RPMI7951 (cell line): ENCODE measurements around the gene TRPC4. TPM values are rescaled to one million over a fixed set of nuclear protein-coding genes. Genes with fewer than 3 reads are reported as not detected.

Experiments
- DNase-seq: peaks from one replicate; pipeline ENCODE4 v3.0.0-alpha.2; 2012; ENCODE audit warnings: low read depth
- total RNA-seq: library from RNA; depleted of rRNA; stranded (reverse); fragments of >200 nt; shearing (Covaris generic); gene quantifications from 2 replicates; pipeline ENCODE4 v1.2.3, GENCODE V29; 2014

TRPC4 gene
- total RNA-seq, 1 experiment from 2014 or later = 1.6 TPM

- no peak for DNase-seq
Measured at GRCh38 chr13:37716420-37717195, 153.0 kb downstream of the TRPC4 start.

GRCh38 chr13:37715606-37716015 is 154.0 kb downstream of the TRPC4 start:
- DNase-seq = peak; percentile 54

- no peak for DNase-seq
Measured at GRCh38 chr13:37709318-37709717, 160.3 kb downstream of the TRPC4 start.

GRCh38 chr13:37707739-37708500 is 161.7 kb downstream of the TRPC4 start:
- no peak for DNase-seq

GRCh38 chr13:37706041-37706440 is 163.5 kb downstream of the TRPC4 start:
- DNase-seq = no peak

GRCh38 chr13:37701972-37702371 is 167.6 kb downstream of the TRPC4 start:
- DNase-seq = peak; percentile 87

- DNase-seq = peak; percentile 31
Measured at GRCh38 chr13:37701306-37701705, 168.3 kb downstream of the TRPC4 start.

GRCh38 chr13:37700887-37701286 is 168.7 kb downstream of the TRPC4 start:
- no peak for DNase-seq

GRCh38 chr13:37695200-37695599 is 174.4 kb downstream of the TRPC4 start:
- peak; percentile 17 for DNase-seq

GRCh38 chr13:37690361-37690760 is 179.2 kb downstream of the TRPC4 start:
- peak; percentile 18 for DNase-seq

GRCh38 chr13:37686501-37686900 is 183.1 kb downstream of the TRPC4 start:
- no peak for DNase-seq

- no peak for DNase-seq
Measured at GRCh38 chr13:37685206-37685605, 184.4 kb downstream of the TRPC4 start.

GRCh38 chr13:37682496-37682895 is 187.1 kb downstream of the TRPC4 start:
- no peak for DNase-seq

- peak; percentile 24 for DNase-seq
Measured at GRCh38 chr13:37681281-37682032, 188.1 kb downstream of the TRPC4 start.

GRCh38 chr13:37680137-37680536 is 189.4 kb downstream of the TRPC4 start:
- DNase-seq = no peak

- DNase-seq = no peak
Measured at GRCh38 chr13:37679043-37679442, 190.5 kb downstream of the TRPC4 start.

- DNase-seq = no peak
Measured at GRCh38 chr13:37669845-37670244, 199.7 kb downstream of the TRPC4 start.

GRCh38 chr13:37667702-37668101 is 201.9 kb downstream of the TRPC4 start:
- DNase-seq = peak; percentile 34

GRCh38 chr13:37666036-37666435 is 203.5 kb downstream of the TRPC4 start:
- no peak for DNase-seq

GRCh38 chr13:37665420-37665819 is 204.2 kb downstream of the TRPC4 start:
- no peak for DNase-seq

GRCh38 chr13:37663724-37664123 is 205.8 kb downstream of the TRPC4 start:
- DNase-seq = no peak

- DNase-seq = no peak
Measured at GRCh38 chr13:37662624-37663023, 206.9 kb downstream of the TRPC4 start.
